Body of pancreas (tissue), 4 donors: ENCODE data around the gene WFS1.

Experiments used
- CTCF ChIP-seq, 7 experiments: fragments of 450-650 bp in 4 of 7; fragments of 200-600 bp in 3 of 7; sonication (generic) in 3 of 7; IDR thresholded peaks; one replicate each; pipeline ENCODE4 v1.5.1; 2016 to 2019; ENCODE audit warnings: antibody characterized with exemption in 7 of 7
- POLR2A ChIP-seq, 3 donors: fragments of 450-650 bp; IDR thresholded peaks; one replicate each; pipeline ENCODE4 v1.6.1; 2016; ENCODE audit warnings: antibody characterized with exemption in 3 of 3, mild to moderate bottlenecking in 2 of 3

- no peak for TF ChIP-seq CTCF (IDR thresholded peaks at IDR 0.05)
- no peak for TF ChIP-seq POLR2A (IDR thresholded peaks at IDR 0.05)
Measured at GRCh38 chr4:6292376-6293096, 22.9 kb downstream of the WFS1 start.
